Common myeloid progenitor, CD34-positive (primary cell): ENCODE results near the gene MYL6.

Experiments used
- CTCF ChIA-PET: fragments of 350-600 bp; sonication (Branson Sonifier 250); formaldehyde crosslinking; loops from one replicate; lab custom pipeline; 2021; ENCODE audit warnings: antibody characterized with exemption; lab: Charles Lee
- POLR2A ChIA-PET: fragments of 350-600 bp; sonication (Branson Sonifier 250); formaldehyde crosslinking; loops from one replicate; lab custom pipeline; 2021; ENCODE audit warnings: antibody characterized with exemption; lab: Charles Lee
- DNase-seq, 3 donors: peaks; one replicate each; pipeline versions ENCODE4 v3.0.0 to v3.0.0-alpha.2; 2013
- H3K27ac ChIP-seq, 2 experiments: 1 replicate in 1 of 2; 2 replicates in 1 of 2; pipeline ENCODE4 v1.7.0; 2013; ENCODE audit warnings: inconsistent platforms in 2 of 2, low read length in 2 of 2, mild to moderate bottlenecking in 2 of 2, low read depth in 1 of 2, moderate library complexity in 1 of 2; ENCODE audit not compliant: severe bottlenecking in 2 of 2, insufficient read depth in 1 of 2, poor library complexity in 1 of 2
- H3K27me3 ChIP-seq, 5 experiments: replicated peaks in 2 of 5; 1 replicate in 3 of 5; 2 replicates in 2 of 5; pipeline versions ENCODE4 v1.6.1 to v1.7.0; 2013; ENCODE audit warnings: low read length in 4 of 5, mild to moderate bottlenecking in 2 of 5, moderate library complexity in 2 of 5, inconsistent platforms in 1 of 5; ENCODE audit not compliant: insufficient read depth in 5 of 5, control insufficient read depth in 4 of 5
- H3K36me3 ChIP-seq, 4 experiments: 1 replicate in 2 of 4; 2 replicates in 2 of 4; pipeline versions ENCODE4 v1.6.1 to v1.7.0; 2013; ENCODE audit warnings: low read length in 3 of 4, control low read depth in 1 of 4, mild to moderate bottlenecking in 1 of 4; ENCODE audit not compliant: control insufficient read depth in 4 of 4, insufficient read depth in 4 of 4
- H3K4me1 ChIP-seq, 4 experiments: 1 replicate in 3 of 4; 2 replicates in 1 of 4; pipeline versions ENCODE4 v1.6.1 to v1.7.1; 2013; ENCODE audit warnings: low read length in 3 of 4, mild to moderate bottlenecking in 3 of 4, control low read depth in 1 of 4, inconsistent platforms in 1 of 4, moderate library complexity in 1 of 4; ENCODE audit not compliant: control insufficient read depth in 4 of 4, insufficient read depth in 4 of 4; ENCODE audit errors: control extremely low read depth in 1 of 4
- H3K4me3 ChIP-seq, 7 experiments: 1 replicate in 4 of 7; 2 replicates in 3 of 7; pipeline versions ENCODE4 v1.5.1 to v1.7.0; 2013; ENCODE audit warnings: mild to moderate bottlenecking in 7 of 7, low read length in 6 of 7, moderate library complexity in 6 of 7, inconsistent platforms in 2 of 7, low read depth in 2 of 7, control low read depth in 1 of 7; ENCODE audit not compliant: insufficient read depth in 4 of 7, control insufficient read depth in 1 of 7; ENCODE audit errors: extremely low read depth in 1 of 7
- H3K9me3 ChIP-seq, 5 experiments: 1 replicate in 4 of 5; 2 replicates in 1 of 5; pipeline versions ENCODE4 v1.6.1 to v1.7.1; 2013; ENCODE audit warnings: low read length in 4 of 5, mild to moderate bottlenecking in 2 of 5, inconsistent platforms in 1 of 5, low read depth in 1 of 5, moderate library complexity in 1 of 5; ENCODE audit not compliant: control insufficient read depth in 4 of 5, insufficient read depth in 2 of 5; ENCODE audit errors: control extremely low read depth in 1 of 5
- WGBS: methylation state at CpG from one replicate; pipeline ENCODE4 v1.1.5; 2013; ENCODE audit not compliant: insufficient coverage; 5-methylcytosine and 5-hydroxymethylcytosine counted together

Gene MYL6

DNA sequence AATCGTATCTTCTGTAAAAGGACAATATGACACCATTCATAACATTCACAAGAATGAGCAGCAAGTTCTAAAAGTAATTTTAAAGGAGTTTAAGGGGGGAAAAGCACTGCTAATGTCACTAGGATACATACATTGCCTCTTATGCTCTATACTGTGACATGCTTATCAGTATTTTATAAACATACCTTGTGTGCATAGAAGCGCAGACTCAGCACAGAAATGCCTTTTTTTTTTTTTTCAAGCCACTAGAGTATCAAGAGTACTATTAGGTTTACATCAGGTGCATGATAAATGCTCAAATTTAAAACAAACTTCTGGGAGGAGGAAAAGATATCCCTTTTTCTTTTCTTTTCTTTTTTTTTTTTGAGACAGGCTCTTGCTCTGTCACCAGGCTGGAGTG lies 44.7 kb downstream of the MYL6 start:
- no peak overlapping the region for H3K4me3 ChIP-seq
- H3K36me3 ChIP-seq, result peaks cover 6 to 32% (median 20%) of the 10 kb centered on the region in 4 experiments
- 67% methylated on average over 1 of the region's 2 CpGs for WGBS
- peak overlapping the region in 1 of 2 experiments; percentile 56 for H3K27ac ChIP-seq
- H3K27me3 ChIP-seq, result no peaks in the 10 kb centered on the region
- CTCF ChIA-PET, result interaction anchor here (1.0 to 6.5 kb wide), 7 partner anchors 11 to 83 kb away, joined by 3 to 103 read pairs (median 4); partner anchors contain the start of genes ANKRD52 and RNF41
- DNase-seq, result no peak
- no peaks in the 10 kb centered on the region for H3K9me3 ChIP-seq
- peaks cover 0 to 22% (median 13%) of the 10 kb centered on the region in 4 experiments for H3K4me1 ChIP-seq
- POLR2A ChIA-PET, result interaction anchor here (1.1 kb wide), 1 partner anchor 20 kb away, joined by 4 read pairs; no protein-coding TSS in a partner anchor

DNA sequence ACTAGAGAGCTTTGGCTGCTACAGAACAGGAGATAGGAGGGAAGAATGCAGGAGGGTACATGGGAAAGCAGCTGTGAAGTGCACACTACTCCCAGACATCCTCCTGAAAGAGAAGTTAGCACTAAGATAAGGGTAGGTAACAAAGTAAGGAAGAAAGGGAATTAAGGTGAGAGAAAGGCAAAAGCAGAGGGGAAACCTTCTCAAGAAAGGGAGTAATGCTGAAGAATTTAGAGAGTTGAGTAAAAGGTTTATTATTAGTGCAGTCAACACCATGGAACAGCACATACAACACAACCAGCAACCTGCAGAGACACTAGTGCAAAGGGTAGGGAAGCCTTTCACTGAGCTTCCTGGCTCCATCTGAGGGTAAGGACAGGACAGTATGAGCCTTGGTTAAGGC lies 46.1 kb downstream of the MYL6 start:
- Histone ChIP-seq H3K4me3 (no peak overlapping the region), H3K4me1 (peaks cover 0 to 22% (median 13%) of the 10 kb centered on the region in 4 experiments), H3K9me3 (no peaks in the 10 kb centered on the region), H3K27ac (peak overlapping the region in 1 of 2 experiments; percentile 77), H3K27me3 (no peaks in the 10 kb centered on the region), H3K36me3 (peaks cover 10 to 42% (median 26%) of the 10 kb centered on the region in 4 experiments)
- CTCF ChIA-PET, result interaction anchor here (0.9 to 6.5 kb wide), 14 partner anchors 9 to 84 kb away, joined by 3 to 103 read pairs (median 16); partner anchors contain the start of genes ANKRD52, RNF41, SLC39A5 and SMARCC2
- POLR2A ChIA-PET, result interaction anchor here (0.6 to 2.0 kb wide), 2 partner anchors 17 to 1528 kb away, joined by 3 to 21 read pairs; partner anchors contain the start of gene RNF41
- DNase-seq, result no peak

GRCh38 chr12:56205445-56205844 lies 47.3 kb downstream of the MYL6 start:
- Histone ChIP-seq H3K4me3 (peak overlapping the region in 1 of 7 experiments; percentile 37), H3K36me3 (peaks cover 18 to 50% (median 32%) of the 10 kb centered on the region in 4 experiments), H3K9me3 (no peaks in the 10 kb centered on the region), H3K4me1 (peaks cover 0 to 22% (median 13%) of the 10 kb centered on the region in 4 experiments), H3K27ac (peak overlapping the region; percentile 7 to 77), H3K27me3 (no peaks in the 10 kb centered on the region)
- peak; percentile 82 to 90 (median 88) for DNase-seq
- ChIA-PET POLR2A (interaction anchor here (1.0 to 2.0 kb wide), 3 partner anchors 16 to 61 kb away, joined by 3 to 21 read pairs (median 5); partner anchors contain the start of genes COQ10A, RNF41 and SMARCC2), CTCF (interaction anchor here (0.7 to 6.5 kb wide), 19 partner anchors 10 to 93 kb away, joined by 3 to 103 read pairs (median 6); partner anchors contain the start of genes ANKRD52, COQ10A, RNF41 and SLC39A5)

- POLR2A ChIA-PET, result interaction anchor here (1.1 to 2.0 kb wide), 3 partner anchors 16 to 60 kb away, joined by 4 to 6 read pairs (median 5); partner anchors contain the start of genes COQ10A and SMARCC2
- WGBS, result 86% methylated on average over 11 of the region's 14 CpGs
Observed at GRCh38 chr12:56206452-56207166, 48.5 kb downstream of the MYL6 start.

DNA sequence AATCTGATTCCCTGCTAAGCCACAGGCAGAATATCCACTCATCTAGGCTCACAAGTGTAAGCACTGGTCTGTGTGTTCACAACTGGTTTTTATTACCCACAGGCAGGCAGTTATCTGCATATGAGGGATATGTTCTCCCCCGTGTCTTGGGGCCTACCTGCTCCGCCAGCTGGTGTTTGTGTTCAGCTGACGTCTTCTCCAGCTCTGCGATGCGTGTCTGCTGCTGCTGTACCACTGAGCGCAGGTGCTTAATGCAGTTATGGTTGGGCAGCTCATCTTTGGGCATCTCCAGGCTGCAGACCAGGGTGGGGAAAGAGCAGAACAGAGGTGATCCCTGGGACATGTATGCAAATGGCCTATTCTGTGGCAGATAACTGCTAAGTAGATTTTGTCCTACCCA lies 49.8 kb downstream of the MYL6 start:
- Histone ChIP-seq H3K9me3 (no peaks in the 10 kb centered on the region), H3K27me3 (no peaks in the 10 kb centered on the region), H3K27ac (no peak overlapping the region), H3K4me1 (peaks cover 0 to 22% (median 13%) of the 10 kb centered on the region in 4 experiments), H3K36me3 (peaks cover 24 to 69% (median 48%) of the 10 kb centered on the region in 4 experiments), H3K4me3 (no peak overlapping the region)
- DNase-seq, result peak in 1 of 3 donors; percentile 4
- CTCF ChIA-PET, result interaction anchor here (1.0 to 6.5 kb wide), 13 partner anchors 9 to 256 kb away, joined by 3 to 103 read pairs (median 14); partner anchors contain the start of genes ANKRD52, COQ10A, RNF41 and SLC39A5
- 95% methylated on average over 6 of the region's 6 CpGs for whole genome bisulfite sequencing
- POLR2A ChIA-PET, result interaction anchor here (1.2 kb wide), 1 partner anchor 13 kb away, joined by 5 read pairs; the partner anchor contains the start of gene RNF41

More at GRCh38 chr12:56206452-56207166, 48.5 kb downstream of the MYL6 start:
- H3K36me3 ChIP-seq, result peaks cover 20 to 56% (median 38%) of the 10 kb centered on the region in 4 experiments
- no peaks in the 10 kb centered on the region for H3K9me3 ChIP-seq
- DNase-seq, result peak in 2 of 3 donors; percentile 54 to 55
- peaks cover 0 to 22% (median 13%) of the 10 kb centered on the region in 4 experiments for H3K4me1 ChIP-seq
- no peaks in the 10 kb centered on the region for H3K27me3 ChIP-seq
- H3K4me3 ChIP-seq, result no peak overlapping the region
- H3K27ac ChIP-seq, result no peak overlapping the region
- CTCF ChIA-PET, result interaction anchor here (0.7 to 6.5 kb wide), 25 partner anchors 8 to 264 kb away, joined by 3 to 103 read pairs (median 6); partner anchors contain the start of genes ANKRD52, COQ10A, RNF41 and RPL41
